Kidney tubule cell (primary cell): ENCODE results near the gene RBM26.

Experiments
- DNase-seq: peaks from one replicate; pipeline ENCODE4 v3.0.0-alpha.2; 2018; ENCODE audit warnings: low spot score

Gene RBM26

GRCh38 chr13:79423801-79424642 lies 18.0 kb upstream of the RBM26 start:
- DNase-seq: peak; percentile 70

DNA sequence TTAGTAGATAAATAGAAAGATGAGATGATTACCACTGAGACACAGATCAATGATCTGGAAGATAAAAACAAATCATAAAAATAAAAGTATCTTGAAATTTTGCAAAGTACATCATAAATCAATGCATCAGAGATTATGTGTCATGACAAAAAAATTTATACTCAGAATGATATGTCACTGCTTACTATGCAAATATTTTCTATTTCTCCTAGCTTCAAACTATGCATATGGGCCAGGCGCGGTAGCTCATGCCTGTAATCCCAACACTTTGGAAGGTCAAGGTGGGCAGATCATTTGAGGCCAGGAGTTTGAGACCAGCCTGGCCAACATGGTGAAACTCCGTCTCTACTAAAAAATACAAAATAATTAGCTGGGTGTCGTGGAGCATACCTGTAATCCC lies 17.3 kb upstream of the RBM26 start:
- no peak for DNase-seq

GRCh38 chr13:79419365-79419764 lies 13.3 kb upstream of the RBM26 start:
- no peak for DNase-seq

GRCh38 chr13:79417741-79418140 lies 11.7 kb upstream of the RBM26 start:
- peak; percentile 57 for DNase-seq

DNA sequence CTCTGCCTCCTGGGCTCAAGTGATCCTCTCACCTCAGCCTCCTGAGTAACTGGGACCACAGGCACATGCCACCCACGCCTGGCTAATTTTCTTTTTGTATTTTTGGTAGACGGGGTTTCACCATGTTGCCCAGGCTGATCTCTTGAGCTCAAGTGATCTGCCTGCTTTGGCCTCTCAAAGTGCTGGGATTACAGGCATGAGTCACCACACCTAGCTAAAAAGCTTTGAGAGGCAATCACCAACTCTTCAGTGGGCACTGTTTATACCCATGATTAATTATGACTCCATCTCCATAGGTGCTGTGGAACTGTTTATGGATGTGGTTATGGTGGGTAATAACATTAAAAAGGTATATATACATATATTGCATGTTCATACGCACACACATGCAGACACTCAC lies 7.5 kb upstream of the RBM26 start:
- no peak for DNase-seq

DNA sequence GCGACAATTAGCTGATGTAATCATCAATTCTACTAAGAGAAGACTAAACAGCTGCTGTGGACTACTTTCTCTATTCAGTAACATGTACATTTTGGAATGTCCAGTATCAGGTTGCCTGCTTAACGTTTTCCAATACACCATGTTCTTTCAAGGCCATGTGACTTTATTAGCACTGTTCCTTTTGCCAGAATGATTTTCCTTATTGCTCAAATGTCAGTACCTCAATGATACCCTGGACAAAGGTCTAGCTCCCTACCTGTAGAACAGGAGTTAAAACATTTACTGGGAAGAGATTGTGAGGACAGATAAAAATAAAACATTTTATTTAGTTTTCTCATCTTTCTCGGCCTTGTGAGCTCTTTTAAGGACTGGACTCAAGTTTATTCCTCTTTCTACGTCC lies 3.8 kb upstream of the RBM26 start:
- DNase-seq: no peak

DNA sequence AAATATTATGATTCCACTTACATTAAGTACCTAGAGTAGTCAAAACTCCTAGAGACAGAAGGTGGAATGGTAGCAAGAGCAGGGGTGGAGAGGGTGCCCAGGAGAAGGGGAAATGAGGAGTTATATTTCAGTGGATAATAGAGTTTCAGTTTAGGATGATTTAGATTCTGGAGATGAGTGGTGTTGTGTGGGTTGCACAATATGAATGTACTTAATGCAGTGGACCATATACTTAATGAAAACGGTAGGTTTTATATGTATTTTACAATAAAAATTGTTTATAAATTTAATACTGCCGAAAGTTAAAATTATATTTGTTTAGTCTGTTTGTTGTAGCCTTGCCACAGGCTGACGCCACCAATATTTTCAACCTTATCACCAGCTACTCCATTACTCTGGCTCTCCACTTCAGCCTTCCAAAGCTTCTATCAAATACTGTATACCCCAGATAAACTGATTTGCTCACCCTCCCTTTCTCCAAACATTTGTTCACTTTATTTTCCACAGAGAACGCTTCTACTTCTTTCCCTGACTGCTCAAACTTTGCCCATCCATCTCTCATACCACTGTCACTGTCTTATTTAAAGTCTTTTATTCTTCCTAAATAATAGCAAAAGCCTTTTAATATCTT lies 1.4 kb upstream of the RBM26 start:
- no peak for DNase-seq

DNA sequence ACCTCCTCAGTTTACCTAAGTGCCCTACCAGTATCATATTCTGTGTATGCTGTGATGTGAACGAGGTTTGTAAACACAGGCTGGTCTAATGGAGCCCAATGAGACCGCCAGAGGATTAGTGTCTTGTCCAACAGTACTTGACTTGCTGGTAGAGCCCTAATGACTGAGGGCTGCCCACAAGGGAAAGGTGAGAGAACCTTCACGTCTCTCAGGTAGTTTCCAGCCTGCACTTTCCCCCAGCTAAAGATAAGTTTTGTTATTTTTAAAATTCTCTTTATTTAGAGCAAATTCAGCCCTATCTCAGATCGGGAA lies 498 bp upstream of the RBM26 start:
- DNase-seq: no peak

DNA sequence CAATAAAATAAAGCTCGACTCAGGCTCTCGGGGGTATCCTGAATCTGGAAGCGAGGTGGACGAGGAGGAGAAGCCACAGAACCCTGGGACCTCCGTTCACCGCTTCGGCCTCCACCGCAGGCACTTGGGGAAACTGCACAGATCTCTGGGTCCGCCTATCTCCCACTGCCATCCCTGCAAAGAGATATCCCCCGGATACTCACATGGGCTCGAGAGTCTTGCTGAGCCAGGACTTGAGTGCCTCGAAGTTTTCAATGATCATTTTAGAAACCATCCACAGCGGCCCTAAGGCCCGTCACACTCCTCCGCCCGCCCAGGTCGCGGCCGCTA lies 589 bp downstream of the RBM26 start:
- DNase-seq: no peak

GRCh38 chr13:79404985-79405384 lies 1.1 kb downstream of the RBM26 start:
- no peak for DNase-seq

GRCh38 chr13:79404361-79404760 lies 1.7 kb downstream of the RBM26 start:
- DNase-seq: no peak

DNA sequence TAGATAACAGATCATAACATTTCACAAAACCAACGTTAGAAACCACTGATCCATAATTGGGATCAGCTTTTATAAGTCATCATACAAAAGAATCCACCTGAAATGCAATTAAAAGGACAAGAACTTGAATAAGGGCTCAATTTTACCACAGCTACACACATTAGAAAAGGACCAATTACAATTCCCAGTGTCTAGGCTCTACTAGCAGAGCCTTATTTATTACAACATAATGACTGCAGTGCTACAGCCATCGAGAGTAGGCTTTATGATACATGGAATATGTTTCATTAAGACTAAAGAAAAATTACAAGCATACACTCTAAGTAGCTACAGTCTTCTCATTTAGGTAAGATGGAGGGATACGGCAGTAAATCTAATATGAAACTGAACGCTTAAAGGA lies 2.9 kb downstream of the RBM26 start:
- no peak for DNase-seq

DNA sequence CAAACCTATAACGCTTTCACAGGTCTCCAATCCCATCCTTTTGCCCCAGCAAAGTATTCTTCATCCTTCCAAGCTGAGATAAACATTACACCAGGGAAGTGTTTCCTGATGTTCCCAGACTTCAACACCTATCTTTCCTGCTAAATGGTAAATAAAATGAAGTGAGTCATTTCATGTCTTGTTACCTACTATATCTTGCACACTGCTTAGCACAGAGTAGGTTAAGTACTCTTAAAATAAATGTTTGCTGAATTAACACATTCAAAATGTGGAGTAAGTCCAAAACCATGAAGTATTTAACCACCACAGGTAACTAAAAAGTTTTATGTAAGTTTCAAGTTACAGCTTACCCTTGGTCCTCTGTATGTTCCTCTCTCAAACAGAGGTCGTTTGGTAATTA lies 3.4 kb downstream of the RBM26 start:
- no peak for DNase-seq

DNA sequence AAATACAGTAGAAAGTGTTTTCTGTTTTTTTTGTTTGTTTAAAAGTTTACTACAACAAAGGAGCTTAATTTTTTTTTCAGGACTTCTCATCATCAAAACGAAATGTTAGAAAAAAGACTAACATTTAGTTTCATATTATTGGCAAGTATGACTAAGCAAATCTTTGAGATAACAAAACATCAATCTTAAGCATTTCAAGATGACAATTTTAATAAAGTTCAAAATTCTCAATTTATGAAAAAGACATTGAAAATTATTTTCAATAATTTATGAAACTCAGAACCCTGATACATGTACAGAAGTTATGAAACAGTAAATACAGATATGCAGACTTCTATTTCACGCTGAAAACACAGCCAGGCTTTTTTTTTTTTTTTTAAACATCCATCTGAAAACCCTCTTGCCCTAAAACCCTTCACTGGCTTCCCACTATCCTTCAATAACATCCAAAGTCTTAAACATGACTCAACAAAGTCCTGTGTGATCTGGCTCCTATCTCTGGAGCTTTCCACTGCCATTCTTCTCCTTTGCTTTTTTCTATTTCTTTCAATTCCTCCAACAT lies 3.9 kb downstream of the RBM26 start:
- DNase-seq: no peak

- no peak for DNase-seq
These were observed 4.6 kb downstream of the RBM26 start for GRCh38 chr13:79401259-79402070.

DNA sequence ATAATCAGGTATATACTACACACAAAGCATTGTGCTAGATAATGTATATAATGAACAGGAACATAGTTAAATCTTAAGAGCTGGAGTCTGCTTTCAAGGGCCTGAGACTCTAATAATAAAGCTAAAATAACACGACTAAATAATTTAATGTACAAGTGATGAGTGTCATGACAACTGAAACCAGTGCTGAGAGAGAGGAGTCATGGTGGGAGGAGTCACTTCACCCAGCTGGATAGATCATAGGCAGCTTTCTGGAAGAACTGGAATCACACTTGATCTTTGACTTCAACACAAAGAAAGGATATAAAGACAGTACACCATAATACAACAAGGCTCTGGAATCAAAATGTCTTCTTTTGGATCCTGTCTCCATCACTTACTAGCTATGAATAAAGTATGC lies 7.1 kb downstream of the RBM26 start:
- DNase-seq: peak; percentile 54

DNA sequence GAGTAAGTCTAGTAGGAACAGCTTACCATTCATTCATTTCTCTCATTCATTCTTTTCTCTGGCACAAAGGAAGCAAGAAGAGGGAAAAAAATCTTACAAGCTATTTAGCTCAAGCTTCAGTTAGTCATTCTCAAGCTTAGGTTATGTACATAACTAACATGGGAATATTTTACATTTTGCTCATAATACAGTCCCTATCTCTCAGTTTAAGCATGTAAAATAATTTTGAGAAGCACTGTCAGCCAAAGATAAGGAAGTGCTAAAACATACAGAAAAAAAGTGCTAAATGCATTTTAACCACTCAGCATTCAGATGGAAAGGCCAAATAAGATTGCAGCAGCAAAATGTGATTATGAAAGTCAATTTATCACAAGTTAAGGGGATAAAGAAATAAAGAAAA lies 7.9 kb downstream of the RBM26 start:
- DNase-seq: no peak

GRCh38 chr13:79395881-79396280 lies 10.2 kb downstream of the RBM26 start:
- no peak for DNase-seq

GRCh38 chr13:79393564-79394249 lies 12.3 kb downstream of the RBM26 start:
- peak; percentile 37 for DNase-seq

DNA sequence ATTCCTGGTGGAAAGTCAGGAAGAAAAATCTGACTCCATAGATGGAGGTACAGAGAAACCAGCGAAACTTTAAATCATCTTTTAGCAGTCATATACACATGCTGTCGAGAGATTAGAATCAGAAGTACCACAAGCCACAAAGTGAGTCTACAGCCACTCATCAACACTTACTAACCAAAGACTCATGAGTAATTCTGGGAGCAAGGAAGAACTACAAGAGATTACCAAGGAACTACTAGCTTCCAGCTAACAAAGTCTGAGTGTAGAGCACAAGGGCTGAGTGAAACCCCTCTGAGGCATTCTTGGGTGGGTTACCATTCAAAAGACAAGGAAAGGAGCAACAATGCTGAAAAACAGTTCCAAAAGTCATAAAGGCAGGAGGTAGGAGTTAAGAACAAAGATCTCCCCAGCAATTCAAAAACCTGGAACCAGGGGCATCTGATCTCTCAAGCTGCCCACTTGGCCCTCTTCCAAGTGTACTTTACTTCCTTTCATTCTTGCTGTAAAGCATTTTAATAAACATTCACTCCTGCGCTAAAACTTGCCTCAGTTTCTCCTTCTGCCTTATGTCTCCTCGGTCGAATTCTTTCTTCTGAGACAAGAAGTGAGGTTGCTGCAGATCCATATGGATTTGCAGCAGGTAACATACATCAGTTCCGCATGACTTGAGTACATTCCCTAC lies 13.0 kb downstream of the RBM26 start:
- DNase-seq: peak; percentile 83

GRCh38 chr13:79389026-79389425 lies 17.0 kb downstream of the RBM26 start:
- no peak for DNase-seq

DNA sequence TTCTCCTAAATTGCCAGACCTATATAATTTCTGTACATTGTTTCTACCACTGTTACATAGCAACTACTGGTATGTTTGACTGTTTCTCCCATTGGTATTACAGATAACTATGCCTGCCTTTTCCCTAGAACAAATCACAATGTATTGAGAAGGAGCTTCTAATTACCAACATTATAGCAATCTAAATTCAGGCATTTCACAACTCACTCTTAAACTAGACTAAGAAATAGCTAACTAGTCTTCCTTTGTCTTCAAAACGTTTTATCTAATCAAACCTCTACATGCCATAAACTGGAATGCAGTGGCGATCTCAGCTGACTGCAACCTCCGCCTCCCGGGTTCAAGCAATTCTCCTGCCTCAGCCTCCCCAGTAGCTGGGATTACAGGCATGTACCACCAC lies 18.2 kb downstream of the RBM26 start:
- DNase-seq: no peak
